Measurements from ENCODE around the gene HOXB3. TPM values are rescaled to one million over a fixed set of nuclear protein-coding genes. Genes with fewer than 3 reads are reported as not detected.

HOXB3 gene
- total RNA-seq, 2 experiments from 2014 or later: 0.47 to 1.2 TPM

DNA sequence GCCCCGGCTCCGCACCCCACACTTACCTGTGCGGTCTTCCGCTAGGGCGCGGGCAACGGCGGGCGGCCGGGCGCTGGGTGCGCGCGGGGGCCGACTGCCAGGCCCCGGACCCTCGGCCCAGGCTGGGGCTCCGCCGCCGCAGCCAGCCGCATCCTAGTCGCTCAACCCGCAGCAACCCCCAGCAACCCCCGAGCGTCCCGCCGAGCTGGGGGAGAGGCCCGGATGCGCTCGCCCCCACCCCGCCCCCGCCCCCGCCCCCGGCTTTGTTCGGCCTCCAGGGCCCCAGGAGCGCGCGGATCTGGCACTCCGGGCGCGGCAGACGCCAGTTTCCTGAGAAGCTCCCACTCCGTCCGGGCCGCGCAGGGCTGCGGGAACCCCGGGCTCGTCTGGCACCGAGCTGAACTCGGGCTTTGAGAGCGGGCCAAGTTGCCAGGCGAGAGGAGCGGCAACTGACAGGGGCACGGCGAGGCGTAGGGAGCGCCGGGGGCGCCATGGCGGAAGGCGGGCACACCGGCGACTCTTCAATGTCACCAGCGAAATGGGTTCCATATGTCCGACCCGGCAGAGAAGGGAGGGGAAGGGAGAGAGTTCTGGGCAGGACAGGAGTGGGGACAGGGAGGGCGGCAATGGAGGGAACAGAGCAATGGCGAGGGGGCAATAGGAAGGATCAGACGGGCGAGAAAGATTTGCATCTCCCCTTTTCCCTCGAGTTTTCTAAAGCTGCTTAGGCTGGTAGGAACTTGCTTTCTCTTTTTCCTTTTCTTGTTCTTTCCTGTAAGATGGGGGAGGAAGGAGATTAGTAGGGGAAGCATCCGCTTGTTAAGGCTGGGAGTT, 25.6 kb downstream of the HOXB3 start:
- CTCF ChIA-PET: interaction anchor here (0.7 kb wide), 1 partner anchor 205 kb away, joined by 3 read pairs; no protein-coding TSS in a partner anchor
- ATAC-seq (no peak), DNase-seq (no peak)
- Mint-ChIP-seq H3K27ac (no peak overlapping the region), H3K4me1 (peaks cover 5% of the 10 kb centered on the region), H3K36me3 (ENCODE audit: low read depth) (no peaks in the 10 kb centered on the region), H3K9me3 (ENCODE audit: low read depth) (no peaks in the 10 kb centered on the region), H3K4me3 (no peak overlapping the region), H3K27me3 (peaks cover 25% of the 10 kb centered on the region)
- POLR2A ChIA-PET: no interaction called here
- intact Hi-C loops (cut with DNase I, micrococcal nuclease): no loop called here

DNA sequence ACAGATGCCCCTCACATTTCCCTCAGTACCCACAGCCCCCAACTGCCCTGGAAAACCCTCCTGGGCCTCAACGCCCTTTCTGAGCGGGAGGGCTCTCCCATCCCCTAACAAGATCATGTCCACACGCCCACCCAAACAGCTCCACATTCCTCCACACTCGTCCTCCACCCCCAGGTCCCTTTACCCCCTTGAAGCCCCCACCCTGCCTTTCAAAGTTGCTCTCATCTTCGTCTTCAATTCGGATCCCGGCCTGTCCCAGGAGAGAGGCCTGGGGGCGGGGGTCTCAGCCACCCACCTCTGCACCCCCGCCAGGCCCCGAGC, 26.2 kb downstream of the HOXB3 start:
- intact Hi-C loops (cut with DNase I, micrococcal nuclease): no loop called here
- Mint-ChIP-seq H3K27ac (no peak overlapping the region), H3K4me3 (no peak overlapping the region), H3K36me3 (ENCODE audit: low read depth) (no peaks in the 10 kb centered on the region), H3K4me1 (peaks cover 5% of the 10 kb centered on the region), H3K27me3 (peaks cover 21% of the 10 kb centered on the region), H3K9me3 (ENCODE audit: low read depth) (no peaks in the 10 kb centered on the region)
- CTCF ChIA-PET: no interaction called here
- no peak for ATAC-seq
- DNase-seq: no peak
- POLR2A ChIA-PET: no interaction called here

GRCh38 chr17:48563385-48563838, 26.6 kb downstream of the HOXB3 start:
- H3K4me3 Mint-ChIP-seq: no peak overlapping the region

GRCh38 chr17:48562934-48563333, 27.1 kb downstream of the HOXB3 start:
- ChIA-PET CTCF (interaction anchor here (0.6 kb wide), 1 partner anchor 87 kb away, joined by 3 read pairs; no protein-coding TSS in a partner anchor), POLR2A (no interaction called here)
- no peaks in the 10 kb centered on the region for H3K36me3 Mint-ChIP-seq (ENCODE audit: low read depth)
- intact Hi-C loops (cut with DNase I, micrococcal nuclease): no loop called here
- no peak overlapping the region for H3K4me3 Mint-ChIP-seq
- DNase-seq: no peak
- peaks cover 20% of the 10 kb centered on the region for H3K27me3 Mint-ChIP-seq
- no peaks in the 10 kb centered on the region for H3K9me3 Mint-ChIP-seq (ENCODE audit: low read depth)
- H3K27ac Mint-ChIP-seq: no peak overlapping the region
- no peak for ATAC-seq
- no peaks in the 10 kb centered on the region for H3K4me1 Mint-ChIP-seq

More at GRCh38 chr17:48563385-48563838, 26.6 kb downstream of the HOXB3 start:
- intact Hi-C loops (cut with DNase I, micrococcal nuclease): no loop called here
- H3K27me3 Mint-ChIP-seq: peaks cover 22% of the 10 kb centered on the region
- no peak overlapping the region for H3K27ac Mint-ChIP-seq
- H3K9me3 Mint-ChIP-seq (ENCODE audit: low read depth): no peaks in the 10 kb centered on the region
- peaks cover 2% of the 10 kb centered on the region for H3K4me1 Mint-ChIP-seq
- no peak for ATAC-seq
- CTCF ChIA-PET: no interaction called here
- no peaks in the 10 kb centered on the region for H3K36me3 Mint-ChIP-seq (ENCODE audit: low read depth)
- POLR2A ChIA-PET: no interaction called here
- DNase-seq: no peak

- intact Hi-C loops (cut with DNase I, micrococcal nuclease): no loop called here
- ATAC-seq: no peak
- no peak for DNase-seq
- no peak overlapping the region for H3K27ac Mint-ChIP-seq
- ChIA-PET CTCF (interaction anchor here (0.6 kb wide), 1 partner anchor 86 kb away, joined by 3 read pairs; no protein-coding TSS in a partner anchor), POLR2A (interaction anchor here (0.6 kb wide), 1 partner anchor 28 kb away, joined by 3 read pairs; no protein-coding TSS in a partner anchor)
- H3K9me3 Mint-ChIP-seq (ENCODE audit: low read depth): no peaks in the 10 kb centered on the region
- peaks cover 21% of the 10 kb centered on the region for H3K27me3 Mint-ChIP-seq
- H3K4me3 Mint-ChIP-seq: no peak overlapping the region
- no peaks in the 10 kb centered on the region for H3K36me3 Mint-ChIP-seq (ENCODE audit: low read depth)
- H3K4me1 Mint-ChIP-seq: no peaks in the 10 kb centered on the region
Observed at GRCh38 chr17:48561884-48562810, 27.9 kb downstream of the HOXB3 start.

GRCh38 chr17:48559840-48560817, 29.9 kb downstream of the HOXB3 start:
- H3K27me3 Mint-ChIP-seq: peaks cover 35% of the 10 kb centered on the region
- H3K4me1 Mint-ChIP-seq: peaks cover 2% of the 10 kb centered on the region
- CTCF ChIA-PET: interaction anchor here (0.6 to 1.0 kb wide), 3 partner anchors 8 to 22 kb away, joined by 3 to 4 read pairs (median 3); no protein-coding TSS in a partner anchor
- no peak overlapping the region for H3K27ac Mint-ChIP-seq
- intact Hi-C loops (cut with DNase I, micrococcal nuclease): no loop called here
- no peak for DNase-seq
- H3K9me3 Mint-ChIP-seq (ENCODE audit: low read depth): no peaks in the 10 kb centered on the region
- POLR2A ChIA-PET: interaction anchor here (0.7 kb wide), 1 partner anchor 729 kb away, joined by 3 read pairs; the partner anchor contains the start of genes LRRC46 and MRPL10
- H3K4me3 Mint-ChIP-seq: no peak overlapping the region
- no peaks in the 10 kb centered on the region for H3K36me3 Mint-ChIP-seq (ENCODE audit: low read depth)
- ATAC-seq: no peak

- no peak overlapping the region for H3K4me3 Mint-ChIP-seq
- peaks cover 37% of the 10 kb centered on the region for H3K27me3 Mint-ChIP-seq
- no peak overlapping the region for H3K27ac Mint-ChIP-seq
- no peaks in the 10 kb centered on the region for H3K36me3 Mint-ChIP-seq (ENCODE audit: low read depth)
- peaks cover 2% of the 10 kb centered on the region for H3K4me1 Mint-ChIP-seq
- H3K9me3 Mint-ChIP-seq (ENCODE audit: low read depth): no peaks in the 10 kb centered on the region
- POLR2A ChIA-PET: no interaction called here
- intact Hi-C loops (cut with DNase I, micrococcal nuclease): no loop called here
- ATAC-seq (no peak), DNase-seq (no peak)
- CTCF ChIA-PET: interaction anchor here (0.7 to 1.0 kb wide), 2 partner anchors 9 to 21 kb away, joined by 3 to 4 read pairs; no protein-coding TSS in a partner anchor
Observed at GRCh38 chr17:48559122-48559839, 30.8 kb downstream of the HOXB3 start.

DNA sequence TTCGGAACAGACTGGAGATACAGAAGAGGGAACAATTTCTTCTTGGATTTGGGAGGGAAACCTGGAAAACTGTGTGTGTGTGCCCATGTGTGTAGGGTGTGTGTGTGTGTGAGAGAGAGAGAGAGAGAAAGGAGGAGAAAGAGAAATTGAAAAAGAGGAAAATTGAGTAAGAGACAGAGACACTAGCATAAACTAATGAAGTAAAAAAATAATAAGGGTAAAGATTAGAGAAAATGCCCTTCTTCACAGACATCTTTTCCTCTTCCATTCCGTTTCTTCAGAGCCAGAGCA, 31.3 kb downstream of the HOXB3 start:
- Mint-ChIP-seq H3K4me1 (peaks cover 2% of the 10 kb centered on the region), H3K4me3 (no peak overlapping the region), H3K27me3 (peaks cover 37% of the 10 kb centered on the region), H3K27ac (no peak overlapping the region), H3K9me3 (ENCODE audit: low read depth) (no peaks in the 10 kb centered on the region), H3K36me3 (ENCODE audit: low read depth) (no peaks in the 10 kb centered on the region)
- no peak for DNase-seq
- ChIA-PET CTCF (no interaction called here), POLR2A (no interaction called here)
- ATAC-seq: no peak
- intact Hi-C loops (cut with DNase I, micrococcal nuclease): no loop called here

- H3K4me3 Mint-ChIP-seq: no peak overlapping the region
- peaks cover 2% of the 10 kb centered on the region for H3K4me1 Mint-ChIP-seq
- H3K27me3 Mint-ChIP-seq: peaks cover 38% of the 10 kb centered on the region
- DNase-seq (no peak), ATAC-seq (no peak)
- H3K9me3 Mint-ChIP-seq (ENCODE audit: low read depth): no peaks in the 10 kb centered on the region
- ChIA-PET CTCF (interaction anchor here (0.6 to 1.4 kb wide), 4 partner anchors 35 to 208 kb away, joined by 3 to 5 read pairs (median 4); no protein-coding TSS in a partner anchor), POLR2A (no interaction called here)
- no peaks in the 10 kb centered on the region for H3K36me3 Mint-ChIP-seq (ENCODE audit: low read depth)
- no peak overlapping the region for H3K27ac Mint-ChIP-seq
- intact Hi-C loops (cut with DNase I, micrococcal nuclease): no loop called here
Observed at GRCh38 chr17:48558057-48558830, 31.8 kb downstream of the HOXB3 start.
